KBM-7 (cell line): ENCODE measurements around the gene NMBR.
"Not testable (repeated sequence)": the region's sequence is repeated elsewhere in the genome, so short reads cannot be mapped to it uniquely, and the experiment has no call there.

ENCODE experiments used
- DNase-seq: peaks from one replicate; pipeline ENCODE4 v3.0.0-alpha.2; 2015
- in situ Hi-C: fragments of 300-500 bp; cut with MboI; formaldehyde crosslinking; loops from 2 replicates; pipeline ENCODE4 v1.14.3; 2020; ENCODE audit warnings: low sequenced_read_pairs, low pct_unique_long_range_greater_than_20kb, mixed read lengths

Gene NMBR

DNA sequence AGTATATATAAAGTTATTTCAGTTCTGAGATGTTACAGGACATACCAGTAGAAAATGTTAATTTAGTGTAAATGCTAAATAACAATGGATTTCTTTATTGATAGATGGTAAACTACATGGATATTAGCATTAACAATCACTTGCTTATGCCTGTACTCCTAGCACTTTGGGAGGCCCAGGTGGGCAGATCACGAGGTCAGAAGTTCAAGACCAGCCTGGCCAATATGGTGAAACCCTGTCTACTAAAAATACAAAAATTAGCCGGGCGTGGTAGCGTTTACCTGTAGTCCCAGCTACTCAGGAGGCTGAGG is 9.8 kb upstream of the NMBR start:
- DNase-seq, in situ Hi-C loops: not testable (repeated sequence)

DNA sequence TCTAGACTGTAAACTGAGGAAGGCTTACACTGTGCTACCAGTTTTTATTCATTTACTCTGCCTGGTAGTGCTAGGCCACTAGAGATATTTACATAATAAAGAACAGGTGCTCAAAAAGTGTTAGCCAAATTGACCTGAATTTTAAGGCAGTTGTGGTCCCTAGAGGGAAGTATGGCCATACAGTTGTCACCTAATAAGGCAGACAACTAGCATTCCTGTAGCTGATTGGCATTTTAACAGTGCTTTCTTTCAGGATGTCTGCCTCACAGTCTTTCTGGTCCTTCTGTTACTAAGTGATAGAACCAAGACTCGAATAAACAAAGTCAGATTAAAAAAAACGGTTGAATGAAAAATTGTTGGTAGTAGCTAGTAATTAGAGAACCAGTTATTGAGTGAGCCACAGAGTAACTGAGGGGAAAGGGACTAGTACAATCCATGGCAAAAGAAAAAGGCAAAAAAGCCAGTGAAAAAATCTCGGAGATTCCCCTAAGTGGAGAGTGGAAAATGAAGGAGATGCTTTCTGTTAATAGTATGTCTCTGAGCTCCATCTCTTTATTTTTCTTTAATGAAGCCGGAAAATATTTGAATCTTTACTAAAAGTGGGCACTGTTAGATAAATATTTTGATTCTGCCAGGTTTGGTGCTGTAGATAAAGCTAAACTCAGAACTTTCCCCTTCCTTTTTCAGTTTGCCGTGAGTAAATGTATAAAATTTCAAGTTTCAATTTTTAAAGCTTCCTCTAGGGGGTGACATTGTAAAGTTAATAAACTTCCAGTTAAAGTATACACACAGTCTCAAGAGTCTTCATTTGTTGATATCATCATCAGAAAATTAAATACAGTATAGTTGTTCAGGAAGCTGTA is 9.2 kb upstream of the NMBR start:
- DNase-seq = peak; percentile 31
- in situ Hi-C loops = no loop called here

DNA sequence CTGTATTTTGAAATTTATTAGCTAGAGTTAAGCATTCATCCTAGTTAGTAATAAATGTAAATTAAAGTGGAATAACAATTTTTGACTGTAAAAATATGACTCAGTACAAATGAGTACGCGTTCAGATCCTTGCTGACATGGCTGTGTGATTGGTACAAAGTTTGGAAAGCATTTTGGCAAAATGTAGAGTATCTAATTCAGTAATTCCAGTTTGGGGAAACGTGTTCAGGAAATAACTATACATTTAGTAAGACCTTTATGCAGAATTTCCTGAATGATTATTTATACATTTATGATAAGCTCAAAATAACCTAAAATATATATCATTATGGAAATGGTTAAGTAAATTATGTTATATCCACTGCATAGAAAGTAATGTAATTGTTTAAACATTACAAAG is 8.2 kb upstream of the NMBR start:
- DNase-seq = no peak
- in situ Hi-C loops = no loop called here

DNA sequence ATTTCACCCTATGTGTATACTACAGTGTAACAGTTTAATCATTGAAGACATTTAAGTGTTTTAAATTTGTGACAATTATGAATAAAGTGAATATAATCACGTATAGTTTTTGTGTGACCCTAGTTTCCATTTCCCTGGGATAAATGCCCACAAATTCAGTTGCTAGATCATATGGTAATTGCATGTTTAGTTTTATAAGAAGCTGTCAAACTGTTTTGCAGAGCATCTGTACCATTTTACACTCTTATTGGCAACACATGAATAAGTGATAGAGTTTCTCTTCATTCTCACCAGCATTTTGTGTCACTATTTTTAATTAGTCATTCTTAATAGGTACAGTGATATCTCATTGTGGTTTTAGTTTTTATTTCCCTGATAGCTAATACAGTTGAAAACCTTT is 7.4 kb upstream of the NMBR start:
- in situ Hi-C loops = no loop called here
- DNase-seq = no peak

DNA sequence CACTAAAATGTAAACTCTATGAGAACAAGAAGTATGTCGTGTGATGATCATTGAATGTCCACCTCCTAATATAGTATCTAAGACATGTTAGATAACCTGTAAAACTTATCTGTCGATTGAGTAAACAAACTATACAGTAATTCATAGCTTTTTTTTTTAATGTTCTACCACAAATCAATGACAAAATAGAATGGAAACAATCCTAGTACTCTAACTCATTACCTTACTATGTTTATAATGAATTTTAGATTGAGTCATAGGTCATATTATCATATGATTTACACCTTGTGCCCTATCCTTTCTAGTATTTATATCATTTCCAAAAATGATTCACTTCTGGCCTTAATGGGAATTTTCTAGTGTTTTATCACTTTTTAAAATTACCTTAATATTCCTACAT is 6.3 kb upstream of the NMBR start:
- no peak for DNase-seq
- in situ Hi-C loops = no loop called here

DNA sequence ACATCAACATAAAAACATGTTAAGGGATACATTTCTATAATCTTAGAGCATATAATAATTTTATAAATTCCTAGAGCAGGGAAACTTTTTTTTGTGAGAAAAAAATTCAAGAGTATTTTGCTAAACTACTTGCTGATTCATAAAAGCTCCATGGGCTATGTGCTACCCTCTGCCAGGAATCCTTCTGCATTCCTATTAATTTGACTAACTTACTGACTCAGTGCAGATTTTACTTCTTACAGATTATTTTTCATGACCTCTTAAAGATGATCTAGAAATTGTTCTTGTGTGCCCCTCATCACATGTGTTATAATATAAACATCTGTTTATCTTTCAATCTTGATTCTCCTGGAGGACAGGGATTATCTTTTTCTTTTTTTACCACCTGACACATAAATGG is 5.8 kb upstream of the NMBR start:
- DNase-seq = no peak
- in situ Hi-C loops = no loop called here

DNA sequence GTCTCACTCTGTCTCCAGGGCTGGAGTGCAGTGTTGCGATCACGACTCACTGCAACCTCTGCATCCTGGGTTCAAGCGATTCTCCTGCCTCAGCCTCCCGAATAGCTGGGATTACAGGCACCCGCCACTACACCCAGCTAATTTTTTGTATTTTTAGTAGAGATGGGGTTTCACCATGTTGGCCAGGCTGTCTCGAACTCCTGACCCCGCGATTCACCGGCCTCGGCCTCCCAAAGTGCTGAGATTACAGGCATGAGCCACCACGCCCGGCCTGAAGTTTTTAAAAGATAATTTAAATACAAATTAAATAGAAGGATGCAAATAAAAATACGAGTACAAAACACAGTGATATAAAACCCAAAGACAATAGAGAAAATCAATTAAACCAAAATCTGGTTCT is 5.4 kb downstream of the NMBR start:
- in situ Hi-C loops, DNase-seq: not testable (repeated sequence)

DNA sequence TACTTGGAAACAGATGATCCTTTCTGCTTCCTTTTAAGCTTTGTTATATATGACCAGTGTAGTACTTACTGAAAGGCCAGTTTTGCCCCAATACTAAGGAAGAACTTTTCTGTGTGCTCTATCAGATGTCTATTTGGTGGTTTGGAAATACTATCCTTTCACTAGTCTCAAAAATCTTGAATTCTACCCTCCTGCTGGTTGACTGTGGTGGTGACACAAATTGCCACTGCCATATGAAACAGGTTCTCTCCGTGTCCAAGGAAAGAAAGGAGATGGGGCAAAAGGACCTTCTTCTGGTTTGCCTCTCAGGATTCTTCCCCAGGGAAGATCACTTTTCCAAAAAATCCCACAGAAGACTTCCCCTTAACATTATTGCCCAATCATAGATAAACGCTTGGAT is 8.0 kb downstream of the NMBR start:
- no peak for DNase-seq
- in situ Hi-C loops = no loop called here

DNA sequence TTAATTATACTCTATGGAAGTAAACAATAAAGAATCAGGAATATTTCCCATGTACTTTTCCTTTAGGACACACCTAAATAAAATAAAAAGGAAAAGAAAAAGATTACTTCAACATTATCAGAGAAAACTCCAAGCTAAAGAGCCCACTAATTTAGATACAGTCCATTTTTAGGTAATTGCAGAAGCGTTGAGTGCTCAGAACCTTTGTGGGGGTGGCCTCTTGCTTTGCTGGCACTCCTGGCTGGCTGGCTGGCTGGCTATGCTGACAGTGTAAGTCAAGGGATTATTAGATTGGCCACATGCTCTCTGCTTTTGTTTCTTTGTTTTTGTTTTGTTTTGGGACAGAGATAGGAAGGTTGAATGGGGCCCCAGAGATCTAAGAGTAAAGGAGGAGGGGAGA is 14.3 kb downstream of the NMBR start, which contains the start of gene GJE1:
Gene GJE1, plus strand, starts transcription at position 301 of the 400 bp plus-strand sequence. CDS start 234 bp downstream, outside the sequence.
- in situ Hi-C loops = no loop called here
- DNase-seq = no peak

DNA sequence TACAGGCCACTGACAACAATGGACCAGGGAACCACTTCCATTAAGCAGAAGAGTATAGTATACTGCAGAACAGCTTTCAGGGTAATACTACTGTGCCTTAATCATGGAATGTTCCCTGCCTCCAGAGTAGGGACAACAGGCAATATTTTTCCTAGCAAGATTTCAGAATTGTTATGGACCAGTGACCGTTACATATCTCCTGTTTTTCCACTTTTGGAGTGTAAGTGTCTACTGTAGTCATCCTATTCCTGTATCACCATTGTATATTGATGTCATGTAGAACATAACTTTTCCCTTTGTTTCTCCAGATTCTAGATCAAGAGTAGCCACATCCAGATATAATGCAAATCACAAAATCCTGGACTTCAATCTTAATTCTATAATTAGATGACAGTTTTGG is 16.1 kb downstream of the NMBR start:
- DNase-seq = no peak

DNA sequence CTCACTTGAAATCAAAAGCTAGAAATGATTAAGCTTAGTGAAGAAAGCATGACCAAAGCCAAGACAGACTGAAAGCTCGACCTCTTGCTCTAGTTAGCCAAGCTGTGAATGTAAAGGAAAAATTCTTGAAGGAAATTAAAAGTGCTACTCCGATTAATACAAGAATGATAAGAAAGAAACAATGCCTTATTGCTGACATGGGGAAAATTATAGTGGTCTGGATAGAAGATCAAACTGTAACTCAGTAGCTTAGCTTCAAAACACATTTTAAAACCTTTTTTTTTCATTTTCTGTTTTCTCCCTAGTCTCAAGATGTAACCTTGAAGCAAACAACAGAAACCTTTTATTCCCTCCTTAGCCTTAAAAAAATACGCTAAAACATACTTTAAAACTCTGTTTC is 25.6 kb downstream of the NMBR start:
- in situ Hi-C loops = no loop called here

More for the DNA sequence above, 16.1 kb downstream of the NMBR start:
- in situ Hi-C loops = no loop called here

DNA sequence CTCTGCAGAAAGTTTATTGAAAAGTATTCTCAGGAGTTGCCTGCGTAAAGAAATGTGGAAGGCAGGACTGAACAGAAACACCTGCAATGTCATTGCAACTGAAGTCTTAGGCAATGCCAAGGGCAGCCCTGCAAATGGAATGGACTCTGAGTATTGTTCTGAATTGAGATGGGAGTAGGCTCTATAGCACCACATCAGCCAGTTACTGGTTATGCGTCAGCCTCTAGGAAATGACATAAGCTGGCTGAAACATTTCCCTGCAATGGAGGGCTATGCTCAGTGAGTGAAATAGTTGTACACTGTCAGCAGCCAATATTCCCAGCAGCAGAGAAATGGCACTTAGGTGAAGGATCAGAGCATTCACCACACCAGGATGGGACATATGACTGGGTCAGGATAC is 28.0 kb downstream of the NMBR start:
- in situ Hi-C loops = no loop called here
- DNase-seq = no peak

More for the DNA sequence above, 25.6 kb downstream of the NMBR start:
- no peak for DNase-seq

DNA sequence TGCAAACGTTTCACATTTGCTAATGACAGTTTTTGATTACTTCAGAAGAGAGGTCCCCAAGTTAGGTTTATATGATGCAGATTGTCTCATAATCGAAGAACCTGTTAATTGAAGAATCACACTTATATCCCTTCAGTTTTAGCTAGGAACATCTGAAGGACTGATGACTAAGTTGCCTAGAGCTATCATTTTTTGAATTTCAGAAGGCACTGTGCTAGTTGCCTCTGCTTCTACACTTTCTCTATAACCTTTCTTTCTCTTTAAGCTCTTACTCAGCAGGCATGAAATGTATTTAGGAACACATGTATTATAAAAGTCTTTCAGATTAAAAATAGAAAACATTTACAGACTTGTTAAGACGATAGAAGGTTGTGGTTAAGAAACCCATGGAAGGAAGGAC is 28.6 kb downstream of the NMBR start:
- no peak for DNase-seq
- in situ Hi-C loops = no loop called here

DNA sequence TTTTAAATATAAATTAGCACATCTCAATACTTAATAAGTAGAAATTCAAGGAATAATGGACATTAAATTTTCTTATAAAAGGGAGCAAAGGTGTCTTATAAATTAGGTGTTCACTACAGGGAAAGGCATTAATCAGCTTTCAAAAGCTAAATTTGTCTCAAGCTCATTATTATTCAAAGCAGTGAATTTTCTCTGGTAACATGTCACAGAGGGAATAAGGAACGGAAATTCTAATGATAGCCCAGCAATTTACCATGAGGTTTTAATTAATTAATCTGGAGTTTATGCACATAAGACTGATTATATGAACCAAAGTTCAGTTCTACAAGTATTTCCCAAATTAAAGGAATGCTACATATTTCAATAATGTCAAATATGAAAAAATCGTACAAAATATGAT is 29.6 kb downstream of the NMBR start:
- in situ Hi-C loops = no loop called here
- DNase-seq = no peak

DNA sequence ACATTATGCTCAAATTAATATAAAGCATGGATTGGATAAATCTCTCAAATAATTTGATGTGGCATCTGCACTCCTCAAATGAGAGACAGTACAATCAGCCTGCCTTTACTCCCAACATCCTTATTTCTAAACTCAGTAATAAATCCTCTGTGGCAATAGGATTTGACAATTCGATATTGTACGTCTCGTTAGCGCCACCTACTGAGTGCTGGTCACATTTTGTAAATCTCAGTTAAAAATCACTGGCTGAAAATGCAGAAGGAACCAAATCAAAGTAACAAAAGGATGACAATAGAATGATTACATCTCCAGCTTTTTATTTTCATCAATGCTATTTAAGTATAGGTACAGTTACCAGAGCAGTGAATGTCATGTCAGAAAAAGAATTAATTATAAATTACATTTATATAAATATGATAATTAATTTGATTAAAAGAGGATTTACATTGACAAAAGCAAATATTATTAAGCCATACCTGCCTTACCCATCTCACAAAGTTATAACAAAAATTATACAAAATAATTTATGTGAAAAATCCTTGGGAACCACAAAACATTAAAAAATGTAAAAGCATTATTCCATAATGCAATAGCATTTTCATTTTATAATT is 34.4 kb downstream of the NMBR start:
- in situ Hi-C loops = no loop called here
- DNase-seq = peak; percentile 81

DNA sequence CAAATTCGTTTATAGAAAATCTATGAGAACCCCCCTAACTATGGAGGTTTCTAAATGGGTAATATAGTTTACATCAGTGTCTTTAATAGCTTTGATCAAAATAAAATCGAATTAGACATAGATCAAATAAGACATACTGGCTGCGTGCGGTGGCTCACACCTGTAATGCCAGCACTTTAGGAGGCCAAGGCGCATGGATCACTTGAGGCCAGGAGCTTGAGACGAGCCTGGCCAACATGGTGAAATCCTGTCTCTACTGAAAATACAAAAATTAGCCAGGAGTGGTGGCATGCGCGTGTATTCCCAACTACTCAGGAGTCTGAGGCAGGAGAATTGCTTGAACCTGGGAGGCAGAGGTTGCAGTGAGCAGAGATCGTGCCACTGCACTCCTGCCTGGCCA is 36.1 kb downstream of the NMBR start:
- in situ Hi-C loops, DNase-seq: not testable (repeated sequence)

DNA sequence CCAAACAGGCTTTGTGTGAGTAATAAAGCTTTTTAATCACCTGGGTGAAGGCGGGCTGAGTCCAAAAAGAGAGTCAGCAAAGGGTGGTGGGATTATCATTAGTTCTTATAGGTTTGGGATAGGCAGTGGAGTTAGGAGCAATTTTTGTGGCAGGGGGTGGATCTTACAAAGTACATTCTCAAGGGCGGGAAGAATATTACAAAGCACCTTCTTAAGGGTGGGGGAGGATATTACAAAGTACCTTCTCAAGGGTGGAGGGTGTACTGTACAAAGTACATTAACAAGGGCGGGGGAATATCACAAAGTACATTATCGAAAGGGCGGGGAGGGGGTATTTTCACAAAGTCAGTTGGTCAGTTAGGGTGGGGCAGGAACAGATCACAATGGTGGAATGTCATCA is 42.1 kb downstream of the NMBR start:
- DNase-seq, in situ Hi-C loops: not testable (repeated sequence)

DNA sequence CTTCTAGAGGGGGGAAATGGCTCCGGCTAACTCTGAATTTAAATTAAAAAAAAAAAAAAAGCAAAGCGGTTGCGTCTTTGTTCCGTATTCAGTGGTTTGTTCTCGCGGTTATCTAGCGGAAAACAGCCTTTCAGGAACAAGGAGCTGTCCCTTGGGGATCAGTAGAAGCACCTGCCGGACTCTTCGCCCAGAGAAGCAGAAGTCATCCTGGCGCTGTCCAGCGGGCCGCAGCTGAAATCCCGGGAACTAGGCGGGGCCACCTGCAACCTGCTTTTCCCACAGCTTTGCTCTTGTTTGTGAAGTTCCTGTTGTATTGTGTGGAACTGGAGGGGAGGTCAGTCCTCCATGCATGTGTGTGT is 58.1 kb downstream of the NMBR start:
- DNase-seq = peak; percentile 45
- in situ Hi-C loops = no loop called here

DNA sequence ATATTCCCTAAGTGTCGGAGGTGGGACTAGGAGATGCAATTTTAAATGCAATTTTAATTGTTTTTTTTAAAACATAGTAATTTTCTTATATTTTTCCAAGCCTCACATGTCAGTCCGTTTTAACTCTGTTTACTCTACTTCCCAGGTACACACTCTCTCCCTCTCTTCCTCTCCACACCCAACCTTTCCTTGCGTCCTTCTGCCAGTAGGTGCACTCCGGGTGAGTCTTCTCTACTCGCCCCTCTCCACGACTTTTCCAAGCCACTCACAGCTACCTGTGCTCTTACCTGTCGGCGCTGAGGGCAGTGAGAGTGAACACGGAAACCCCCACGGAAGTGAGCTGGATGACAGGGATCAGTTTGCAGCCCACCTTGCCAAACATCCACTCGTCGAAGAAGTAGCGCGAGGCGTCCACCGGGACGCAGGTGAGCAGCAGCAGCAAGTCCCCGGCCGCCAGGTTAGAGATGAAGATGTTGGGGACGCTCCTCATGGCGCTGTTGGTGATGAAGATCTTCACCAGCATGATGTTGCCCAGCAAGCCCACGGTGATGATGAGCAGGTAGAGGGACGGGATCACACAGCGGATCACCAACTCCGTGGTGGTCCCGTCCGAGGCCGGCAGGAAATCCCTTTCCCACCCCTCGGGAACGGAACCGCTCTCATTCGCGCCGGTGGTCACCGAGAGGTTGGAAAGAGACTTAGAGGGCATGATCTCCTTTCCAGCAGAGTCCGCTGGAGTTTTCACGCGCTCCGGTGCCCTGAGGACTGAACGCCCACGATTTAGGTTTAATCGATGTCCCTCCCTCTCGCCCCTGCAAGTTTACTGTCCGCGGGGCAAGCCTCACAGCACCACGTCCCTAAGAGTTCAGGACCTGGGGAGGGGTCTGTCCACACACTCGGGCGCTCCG is 58.7 kb downstream of the NMBR start:
- no peak for DNase-seq
- in situ Hi-C loops = no loop called here

DNA sequence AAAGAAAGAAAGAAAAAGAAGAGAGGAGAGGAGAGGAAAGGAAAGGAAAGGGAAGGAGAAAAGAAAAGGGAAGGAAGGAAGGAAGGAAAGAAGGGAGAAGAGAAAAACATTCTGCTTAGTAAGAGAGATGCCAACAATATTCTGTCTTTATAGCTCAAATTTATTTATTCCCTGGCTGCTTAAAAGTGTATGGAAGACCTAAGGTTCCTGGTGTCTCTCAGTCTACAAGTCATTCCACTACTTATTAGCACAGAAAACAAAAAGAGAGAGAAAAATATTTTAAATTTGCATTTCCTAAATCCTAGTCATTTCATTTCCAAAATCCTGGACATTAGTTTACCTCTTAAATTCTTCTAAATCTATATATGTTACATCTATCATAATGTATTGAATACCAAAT is 67.8 kb downstream of the NMBR start:
- DNase-seq = no peak
- in situ Hi-C loops = no loop called here
